ENCODE data around the gene AOPEP.

Gene AOPEP

DNA sequence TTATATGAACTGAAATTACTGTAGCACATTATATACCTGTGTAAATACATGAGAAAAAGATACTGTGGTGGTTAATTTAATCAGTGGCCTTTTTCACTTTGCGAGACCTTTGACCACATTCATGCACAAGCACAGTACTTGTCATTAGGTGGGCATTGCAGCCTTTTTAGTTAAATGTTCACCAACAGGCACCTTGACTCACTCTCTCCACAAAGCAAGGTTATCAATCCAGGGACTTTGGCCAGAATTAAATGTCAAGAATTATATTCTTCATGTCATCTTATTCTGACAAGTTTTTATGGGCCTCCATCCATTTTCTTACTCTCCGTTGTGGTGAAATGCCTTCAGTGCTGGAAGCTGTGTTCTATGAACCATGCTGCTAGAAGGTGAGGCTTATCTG, 72.2 kb downstream of the AOPEP start:
- no peak for DNase-seq (ENCODE audit: low spot score)
- in situ Hi-C loops (cut with MboI; ENCODE audit: low sequenced_read_pairs, unreplicated experiment) = no loop called here
- TF ChIP-seq CTCF (IDR thresholded peaks at IDR 0.05; ENCODE audit: borderline replicate concordance, control extremely low read depth, extremely low read depth, insufficient read depth, missing control alignments) = no peak

DNA sequence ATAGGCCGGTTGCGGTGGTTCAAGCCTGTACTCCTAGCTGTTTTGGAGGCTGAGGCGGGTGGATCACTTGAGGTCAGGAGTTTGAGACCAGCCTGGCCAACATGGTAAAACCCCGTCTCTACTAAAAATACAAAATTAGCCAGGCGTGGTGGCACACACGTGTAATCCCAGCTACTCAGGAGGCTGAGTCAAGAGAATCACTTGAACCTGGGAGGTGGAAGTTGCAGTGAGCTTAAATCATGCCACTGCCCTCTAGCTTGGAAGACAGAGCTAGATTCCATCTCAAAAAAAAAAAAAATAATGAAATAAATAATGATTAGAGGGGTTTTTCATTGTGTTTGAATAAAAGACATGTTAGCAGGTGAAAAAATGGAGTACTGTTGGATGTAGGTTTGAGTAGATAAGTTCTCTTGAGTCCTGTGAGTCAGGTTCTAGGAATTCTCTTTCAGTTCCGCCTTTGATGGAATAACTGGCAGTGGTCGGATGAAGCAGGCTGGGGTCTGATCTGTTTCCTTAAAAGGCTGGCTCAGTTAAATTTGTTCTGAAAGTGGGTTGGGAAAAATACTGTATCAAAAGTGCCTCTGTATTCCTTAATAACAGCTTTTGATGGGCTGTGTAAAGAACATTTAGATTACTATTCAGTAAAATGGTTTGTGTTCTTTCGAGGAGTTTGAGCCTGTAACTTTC, 73.2 kb downstream of the AOPEP start:
- no peak for DNase-seq (ENCODE audit: low spot score)
- no peak for TF ChIP-seq CTCF (IDR thresholded peaks at IDR 0.05; ENCODE audit: borderline replicate concordance, control extremely low read depth, extremely low read depth, insufficient read depth, missing control alignments)
- in situ Hi-C loops (cut with MboI; ENCODE audit: low sequenced_read_pairs, unreplicated experiment) = no loop called here

DNA sequence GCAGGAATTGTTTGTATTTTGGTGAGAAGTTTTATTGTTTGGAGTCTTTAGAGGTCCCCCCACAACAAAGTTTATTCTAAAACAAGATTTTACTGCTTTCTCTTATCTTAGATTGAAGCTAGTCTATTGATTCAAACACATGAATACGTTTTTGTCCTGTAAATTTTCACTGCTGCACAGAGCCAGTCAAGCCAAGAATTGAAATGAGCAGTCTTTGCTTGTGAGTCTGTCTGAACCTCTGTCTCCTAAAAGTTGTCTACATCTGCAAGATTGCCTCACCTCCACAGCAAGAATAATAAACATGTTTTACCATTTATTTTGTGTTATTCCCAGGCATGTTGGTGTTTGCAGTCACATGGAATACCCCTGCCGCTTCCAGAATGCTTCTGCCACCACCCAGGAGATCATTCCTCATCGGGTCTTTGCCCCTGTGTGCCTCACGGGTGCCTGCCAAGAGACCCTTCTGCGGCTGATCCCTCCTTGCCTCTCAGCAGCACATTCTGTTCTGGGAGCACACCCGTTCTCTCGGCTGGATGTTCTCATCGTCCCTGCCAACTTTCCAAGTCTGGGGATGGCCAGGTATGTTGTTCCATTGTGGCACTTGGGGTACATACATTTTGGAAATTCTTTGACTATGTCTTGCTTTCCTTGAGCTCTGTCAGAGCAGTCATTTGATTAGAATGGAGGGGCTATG, 74.1 kb downstream of the AOPEP start:
- no peak for DNase-seq (ENCODE audit: low spot score)
- in situ Hi-C loops (cut with MboI; ENCODE audit: low sequenced_read_pairs, unreplicated experiment) = no loop called here
- TF ChIP-seq CTCF (IDR thresholded peaks at IDR 0.05; ENCODE audit: borderline replicate concordance, control extremely low read depth, extremely low read depth, insufficient read depth, missing control alignments) = no peak

DNA sequence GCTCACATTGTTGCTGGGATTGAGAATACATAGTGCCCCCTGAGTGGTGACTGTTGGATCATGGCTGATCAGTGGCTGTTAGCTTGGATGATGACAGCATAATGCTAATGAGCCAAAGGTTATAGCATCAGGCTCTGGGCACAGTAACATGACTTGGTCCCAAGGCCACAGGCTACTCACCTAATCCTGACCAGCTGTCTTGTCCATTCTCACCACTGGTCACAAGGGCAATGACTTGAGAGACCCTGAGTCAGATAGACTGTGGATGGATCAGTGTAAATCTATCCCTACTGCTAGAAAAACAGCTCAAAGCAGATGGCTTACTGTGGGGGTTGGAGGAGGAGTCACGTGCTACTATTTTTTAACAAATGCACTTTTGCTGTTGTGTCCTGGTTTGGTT, 74.7 kb downstream of the AOPEP start:
- in situ Hi-C loops (cut with MboI; ENCODE audit: low sequenced_read_pairs, unreplicated experiment) = no loop called here
- no peak for TF ChIP-seq CTCF (IDR thresholded peaks at IDR 0.05; ENCODE audit: borderline replicate concordance, control extremely low read depth, extremely low read depth, insufficient read depth, missing control alignments)
- no peak for DNase-seq (ENCODE audit: low spot score)

GRCh38 chr9:94801681-94802080, 75.2 kb downstream of the AOPEP start:
- no peak for DNase-seq (ENCODE audit: low spot score)
- TF ChIP-seq CTCF (IDR thresholded peaks at IDR 0.05; ENCODE audit: borderline replicate concordance, control extremely low read depth, extremely low read depth, insufficient read depth, missing control alignments) = no peak
- in situ Hi-C loops (cut with MboI; ENCODE audit: low sequenced_read_pairs, unreplicated experiment) = no loop called here

- no peak for DNase-seq (ENCODE audit: low spot score)
- in situ Hi-C loops (cut with MboI; ENCODE audit: low sequenced_read_pairs, unreplicated experiment) = no loop called here
- no peak for TF ChIP-seq CTCF (IDR thresholded peaks at IDR 0.05; ENCODE audit: borderline replicate concordance, control extremely low read depth, extremely low read depth, insufficient read depth, missing control alignments)
Observed at GRCh38 chr9:94802251-94802650, 75.8 kb downstream of the AOPEP start.
